ENCODE measurements around the gene PRKCB. TPM values are rescaled to one million over a fixed set of nuclear protein-coding genes. Genes with fewer than 3 reads are reported as not detected.
"Not testable (repeated sequence)": the region's sequence is repeated elsewhere in the genome, so short reads cannot be mapped to it uniquely, and the experiment has no call there.

PRKCB gene
- total and polyA plus RNA-seq, 2 donors (not counting 1 experiment from before 2014, with no cell fraction given), result 0.01 TPM; not detected in 1

DNA sequence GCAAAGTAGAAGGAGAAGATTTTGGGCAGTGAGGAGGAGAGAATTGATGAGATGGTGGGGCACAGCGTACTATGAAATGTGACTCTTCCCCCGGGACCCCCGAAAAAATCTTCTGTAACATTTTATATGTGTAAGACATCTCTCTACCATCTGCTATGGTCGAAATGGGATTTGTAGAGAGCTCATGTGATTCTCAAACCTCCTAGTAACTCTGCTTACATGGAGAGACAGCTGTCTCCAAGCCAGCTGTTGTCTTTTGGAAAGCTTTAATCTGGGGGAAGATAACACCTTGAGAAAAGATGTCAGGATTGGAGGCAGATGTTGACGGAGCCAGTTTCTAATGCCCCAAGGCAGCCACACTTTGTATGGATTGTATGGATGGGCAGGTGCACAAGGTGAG, 94.1 kb downstream of the PRKCB start:
- Histone ChIP-seq H3K4me1 (ENCODE audit: control insufficient read depth, extremely low read depth, insufficient read depth, low read length) (no peaks in the 10 kb centered on the region), H4K20me1 (ENCODE audit: control insufficient read depth, extremely low read depth, insufficient read depth, low read length) (no peaks in the 10 kb centered on the region), H3K9me3 (ENCODE audit: control insufficient read depth, insufficient read depth, low read depth, low read length) (no peaks in the 10 kb centered on the region), H3K9ac (ENCODE audit: insufficient read depth, low read length) (no peak overlapping the region), H3K4me3 (replicated peaks in 1 of 4; ENCODE audit: control extremely low read depth in 1 of 4, insufficient read depth in 1 of 4, low read depth in 3 of 4, low read length in 4 of 4) (no peak overlapping the region), H2AFZ (ENCODE audit: low read length) (no peak overlapping the region), H3K4me2 (ENCODE audit: extremely low read depth, insufficient read depth, low read length) (no peak overlapping the region), H3K27me3 (ENCODE audit: control insufficient read depth, insufficient read depth, low read length) (no peaks in the 10 kb centered on the region), H3K79me2 (ENCODE audit: control insufficient read depth, insufficient read depth, low read length) (no peaks in the 10 kb centered on the region), H3K27ac (ENCODE audit: insufficient read depth, low read length) (no peak overlapping the region), H3K36me3 (ENCODE audit: control insufficient read depth, insufficient read depth, low read length) (no peaks in the 10 kb centered on the region)
- no peak for DNase-seq (ENCODE audit: low read depth in 2 of 2)
- TF ChIP-seq, protein P1, sequence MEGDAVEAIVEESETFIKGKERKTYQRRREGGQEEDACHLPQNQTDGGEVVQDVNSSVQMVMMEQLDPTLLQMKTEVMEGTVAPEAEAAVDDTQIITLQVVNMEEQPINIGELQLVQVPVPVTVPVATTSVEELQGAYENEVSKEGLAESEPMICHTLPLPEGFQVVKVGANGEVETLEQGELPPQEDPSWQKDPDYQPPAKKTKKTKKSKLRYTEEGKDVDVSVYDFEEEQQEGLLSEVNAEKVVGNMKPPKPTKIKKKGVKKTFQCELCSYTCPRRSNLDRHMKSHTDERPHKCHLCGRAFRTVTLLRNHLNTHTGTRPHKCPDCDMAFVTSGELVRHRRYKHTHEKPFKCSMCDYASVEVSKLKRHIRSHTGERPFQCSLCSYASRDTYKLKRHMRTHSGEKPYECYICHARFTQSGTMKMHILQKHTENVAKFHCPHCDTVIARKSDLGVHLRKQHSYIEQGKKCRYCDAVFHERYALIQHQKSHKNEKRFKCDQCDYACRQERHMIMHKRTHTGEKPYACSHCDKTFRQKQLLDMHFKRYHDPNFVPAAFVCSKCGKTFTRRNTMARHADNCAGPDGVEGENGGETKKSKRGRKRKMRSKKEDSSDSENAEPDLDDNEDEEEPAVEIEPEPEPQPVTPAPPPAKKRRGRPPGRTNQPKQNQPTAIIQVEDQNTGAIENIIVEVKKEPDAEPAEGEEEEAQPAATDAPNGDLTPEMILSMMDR (conservative IDR thresholded peaks at IDR 0.05 in 1 of 2, IDR thresholded peaks at IDR 0.05 in 1 of 2; ENCODE audit: low read depth in 1 of 2, low read length in 2 of 2), result no peak
- TF ChIP-seq EZH2 (IDR thresholded peaks at IDR 0.05; ENCODE audit: low read length, missing control alignments), result no peak

DNA sequence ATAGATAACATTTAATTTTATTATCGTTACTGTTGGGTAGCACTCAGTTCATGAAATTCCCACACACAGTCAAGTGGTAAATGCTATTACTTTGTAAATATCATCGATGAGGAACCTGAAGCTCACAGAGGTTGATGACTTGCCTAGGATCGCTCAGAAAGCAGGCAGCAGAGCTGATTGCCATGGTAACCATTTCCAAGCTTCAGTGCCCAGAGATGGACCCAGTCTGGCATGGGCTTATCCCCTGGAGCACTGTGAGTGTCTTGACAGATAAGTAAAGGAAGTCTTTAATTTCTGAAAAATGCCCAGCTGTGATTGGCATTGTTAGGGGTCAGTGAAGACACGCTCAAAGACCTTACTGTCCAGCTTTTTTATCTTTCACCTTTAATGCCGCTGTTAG, 95.0 kb downstream of the PRKCB start:
- Histone ChIP-seq H3K79me2 (ENCODE audit: control insufficient read depth, insufficient read depth, low read length) (no peaks in the 10 kb centered on the region), H4K20me1 (ENCODE audit: control insufficient read depth, extremely low read depth, insufficient read depth, low read length) (no peaks in the 10 kb centered on the region), H3K4me1 (ENCODE audit: control insufficient read depth, extremely low read depth, insufficient read depth, low read length) (no peaks in the 10 kb centered on the region), H3K4me2 (ENCODE audit: extremely low read depth, insufficient read depth, low read length) (no peak overlapping the region), H3K4me3 (replicated peaks in 1 of 4; ENCODE audit: control extremely low read depth in 1 of 4, insufficient read depth in 1 of 4, low read depth in 3 of 4, low read length in 4 of 4) (no peak overlapping the region), H3K9me3 (ENCODE audit: control insufficient read depth, insufficient read depth, low read depth, low read length) (no peaks in the 10 kb centered on the region), H3K27me3 (ENCODE audit: control insufficient read depth, insufficient read depth, low read length) (no peaks in the 10 kb centered on the region), H3K27ac (ENCODE audit: insufficient read depth, low read length) (no peak overlapping the region), H3K9ac (ENCODE audit: insufficient read depth, low read length) (no peak overlapping the region), H3K36me3 (ENCODE audit: control insufficient read depth, insufficient read depth, low read length) (no peaks in the 10 kb centered on the region), H2AFZ (ENCODE audit: low read length) (no peak overlapping the region)
- TF ChIP-seq, protein P1 (conservative IDR thresholded peaks at IDR 0.05 in 1 of 2, IDR thresholded peaks at IDR 0.05 in 1 of 2; ENCODE audit: low read depth in 1 of 2, low read length in 2 of 2), result no peak
- TF ChIP-seq EZH2 (IDR thresholded peaks at IDR 0.05; ENCODE audit: low read length, missing control alignments), result no peak
- no peak for DNase-seq (ENCODE audit: low read depth in 2 of 2)

DNA sequence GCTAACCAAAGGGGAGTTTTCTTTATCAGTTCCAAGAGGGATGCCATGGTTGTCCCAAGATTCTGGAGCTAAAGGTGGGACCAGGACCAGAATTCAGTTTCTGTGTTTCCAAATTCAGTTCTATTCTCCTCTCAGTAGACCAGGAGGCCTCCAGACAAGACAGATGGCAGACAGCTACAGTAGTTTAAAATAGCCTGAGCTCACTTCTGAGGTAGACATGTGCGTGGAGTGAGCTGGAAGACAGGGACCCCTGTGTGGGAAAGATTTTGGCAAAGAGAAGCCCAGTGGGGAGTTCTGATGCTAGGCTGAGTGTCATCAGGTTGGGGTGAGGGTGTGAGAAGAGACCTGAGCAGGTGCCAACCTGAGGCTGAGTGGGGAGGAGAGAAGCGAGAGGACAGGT, 95.4 kb downstream of the PRKCB start:
- no peaks in the 10 kb centered on the region for H3K9me3 ChIP-seq (ENCODE audit: control insufficient read depth, insufficient read depth, low read depth, low read length)
- H3K27ac ChIP-seq (ENCODE audit: insufficient read depth, low read length), result no peak overlapping the region
- no peaks in the 10 kb centered on the region for H3K4me1 ChIP-seq (ENCODE audit: control insufficient read depth, extremely low read depth, insufficient read depth, low read length)
- H2AFZ ChIP-seq (ENCODE audit: low read length), result no peak overlapping the region
- no peaks in the 10 kb centered on the region for H3K27me3 ChIP-seq (ENCODE audit: control insufficient read depth, insufficient read depth, low read length)
- no peaks in the 10 kb centered on the region for H3K36me3 ChIP-seq (ENCODE audit: control insufficient read depth, insufficient read depth, low read length)
- no peak overlapping the region for H3K9ac ChIP-seq (ENCODE audit: insufficient read depth, low read length)
- TF ChIP-seq, protein P1 (conservative IDR thresholded peaks at IDR 0.05 in 1 of 2, IDR thresholded peaks at IDR 0.05 in 1 of 2; ENCODE audit: low read depth in 1 of 2, low read length in 2 of 2), result no peak
- no peak for TF ChIP-seq EZH2 (IDR thresholded peaks at IDR 0.05; ENCODE audit: low read length, missing control alignments)
- no peak overlapping the region for H3K4me3 ChIP-seq (replicated peaks in 1 of 4; ENCODE audit: control extremely low read depth in 1 of 4, insufficient read depth in 1 of 4, low read depth in 3 of 4, low read length in 4 of 4)
- H3K79me2 ChIP-seq (ENCODE audit: control insufficient read depth, insufficient read depth, low read length), result no peaks in the 10 kb centered on the region
- H3K4me2 ChIP-seq (ENCODE audit: extremely low read depth, insufficient read depth, low read length), result no peak overlapping the region
- H4K20me1 ChIP-seq (ENCODE audit: control insufficient read depth, extremely low read depth, insufficient read depth, low read length), result no peaks in the 10 kb centered on the region
- no peak for DNase-seq (ENCODE audit: low read depth in 2 of 2)

DNA sequence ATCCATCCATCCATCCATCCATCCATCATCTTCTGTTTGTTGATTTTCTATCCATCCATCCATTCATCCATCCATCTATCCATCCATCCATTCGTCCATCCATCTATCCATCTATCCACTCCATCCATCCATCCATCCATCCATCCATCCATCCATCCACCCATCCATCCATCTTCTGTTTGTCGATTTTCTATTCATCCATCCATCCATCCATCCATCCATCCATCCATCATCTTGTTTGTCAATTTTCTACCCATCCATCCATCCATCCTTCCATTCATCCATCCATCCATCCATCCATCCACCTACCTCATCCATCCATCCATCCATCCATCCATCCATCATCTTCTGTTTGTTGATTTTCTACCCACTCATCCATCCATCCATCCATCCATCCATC, 97.9 kb downstream of the PRKCB start:
- not testable (repeated sequence) for H3K4me1 ChIP-seq (ENCODE audit: control insufficient read depth, extremely low read depth, insufficient read depth, low read length); H4K20me1 ChIP-seq (ENCODE audit: control insufficient read depth, extremely low read depth, insufficient read depth, low read length); H3K4me2 ChIP-seq (ENCODE audit: extremely low read depth, insufficient read depth, low read length); H3K36me3 ChIP-seq (ENCODE audit: control insufficient read depth, insufficient read depth, low read length); H3K4me3 ChIP-seq (replicated peaks in 1 of 4; ENCODE audit: control extremely low read depth in 1 of 4, insufficient read depth in 1 of 4, low read depth in 3 of 4, low read length in 4 of 4); H2AFZ ChIP-seq (ENCODE audit: low read length); H3K9me3 ChIP-seq (ENCODE audit: control insufficient read depth, insufficient read depth, low read depth, low read length); H3K79me2 ChIP-seq (ENCODE audit: control insufficient read depth, insufficient read depth, low read length); H3K27me3 ChIP-seq (ENCODE audit: control insufficient read depth, insufficient read depth, low read length); H3K27ac ChIP-seq (ENCODE audit: insufficient read depth, low read length); H3K9ac ChIP-seq (ENCODE audit: insufficient read depth, low read length); DNase-seq (ENCODE audit: low read depth in 2 of 2)
